Stimulated activated CD8-positive, alpha-beta memory T cell treated with anti-CD3 and anti-CD28 coated beads, Interleukin-12 subunit alpha, Interleukin-12 subunit beta, amount 100 ng/mL, for 24 hours (primary cell): ENCODE measurements around the gene ENTPD2.
"Not testable (repeated sequence)": the region's sequence is repeated elsewhere in the genome, so short reads cannot be mapped to it uniquely, and the experiment has no call there.

Source experiments
- DNase-seq: peaks from one replicate; pipeline ENCODE4 v3.0.0-alpha.2; 2020; ENCODE audit errors: extremely low read depth

Gene ENTPD2

DNA sequence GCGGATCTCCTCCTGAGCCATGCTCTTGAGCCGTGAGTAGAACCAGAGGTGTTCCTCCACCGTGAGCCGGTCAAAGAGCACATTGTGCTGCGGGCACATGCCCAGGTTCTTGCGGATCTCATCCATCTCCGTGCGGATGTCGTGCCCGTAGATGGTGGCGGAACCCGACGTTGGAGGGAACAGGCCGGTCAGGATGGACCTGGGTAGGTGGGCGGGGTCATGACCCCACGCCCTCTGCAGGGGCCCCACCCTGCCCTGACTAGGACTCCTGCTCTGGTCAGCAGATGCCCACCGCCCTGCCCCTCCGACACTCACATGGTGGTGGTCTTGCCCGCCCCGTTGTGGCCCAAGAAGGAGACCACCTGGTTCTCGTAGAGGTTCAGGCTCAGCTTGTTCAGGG is 37.9 kb downstream of the ENTPD2 start:
- DNase-seq: no peak

DNA sequence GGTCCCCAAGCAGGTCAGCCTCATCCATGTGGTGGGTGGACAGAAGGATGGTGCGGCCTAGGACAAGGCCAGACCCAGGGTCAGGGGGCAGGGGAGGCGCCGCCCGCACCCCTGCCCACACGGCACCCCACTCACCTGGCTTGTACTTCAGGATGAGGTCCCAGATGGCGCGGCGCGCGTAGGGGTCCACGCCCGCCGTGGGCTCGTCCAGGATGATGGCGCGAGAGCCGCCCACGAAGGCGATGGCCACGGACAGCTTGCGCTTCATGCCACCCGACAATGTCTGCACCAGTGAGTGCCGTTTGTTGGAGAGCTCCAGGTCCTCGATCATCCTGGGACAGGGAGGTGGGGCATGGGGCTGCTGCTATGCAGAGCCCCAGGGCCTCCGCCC is 38.3 kb downstream of the ENTPD2 start:
- DNase-seq: no peak

DNA sequence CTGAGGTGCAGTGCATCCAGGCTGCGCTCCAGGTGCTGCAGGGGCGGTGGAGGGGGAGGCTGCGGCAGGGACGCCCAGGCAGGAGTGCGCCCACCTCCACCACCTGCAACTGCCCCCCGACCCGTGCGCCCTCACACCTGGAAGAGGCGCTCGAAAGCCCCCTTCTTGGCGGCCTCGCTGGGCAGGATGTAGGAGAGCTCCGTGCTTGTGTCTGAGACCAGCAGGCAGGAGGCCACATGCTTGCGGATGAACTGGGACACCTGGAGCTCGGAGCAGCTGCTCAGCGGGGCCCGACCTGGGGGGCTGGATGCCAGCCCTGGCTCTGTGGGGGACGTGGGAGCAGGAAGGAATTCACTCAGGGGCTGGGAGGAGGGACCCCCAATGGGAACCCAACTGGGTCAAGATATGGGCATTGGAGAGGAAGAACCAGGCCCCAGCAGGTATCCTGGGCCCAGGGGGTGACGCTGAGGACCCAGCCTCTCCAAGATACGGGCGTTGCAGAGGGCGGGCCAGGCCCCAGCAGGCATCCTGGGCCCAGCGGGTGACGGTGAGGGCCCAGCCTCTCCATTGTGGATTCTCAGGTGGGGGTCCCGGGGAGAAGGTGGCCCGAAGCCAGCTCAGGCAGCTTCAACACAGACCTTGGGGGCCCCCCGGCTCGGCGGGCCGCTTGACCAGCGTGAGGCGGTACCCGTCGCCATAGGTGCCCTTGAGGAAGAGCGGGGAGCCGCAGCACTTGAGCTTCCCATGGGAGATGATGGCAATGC is 38.9 kb downstream of the ENTPD2 start:
- DNase-seq: no peak

DNA sequence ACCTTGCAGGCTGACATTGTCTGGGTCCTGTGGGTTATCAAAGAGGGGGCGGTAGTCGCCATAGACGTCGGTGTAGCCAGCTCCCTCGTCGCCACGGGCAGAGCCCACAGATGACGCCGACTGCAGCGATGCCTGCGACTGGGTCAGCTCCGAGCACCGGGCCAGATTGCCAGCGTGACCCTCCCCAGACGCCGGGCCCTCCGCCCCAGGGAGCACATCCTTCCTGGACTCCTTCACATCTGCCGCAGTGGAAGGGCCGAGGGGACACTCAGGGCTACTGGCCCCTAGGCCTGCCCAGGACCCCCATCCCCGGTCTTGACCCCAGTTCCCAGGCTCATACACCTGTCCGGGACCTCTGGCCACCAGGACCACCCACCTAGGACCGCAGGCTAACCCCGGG is 39.7 kb downstream of the ENTPD2 start:
- no peak for DNase-seq

DNA sequence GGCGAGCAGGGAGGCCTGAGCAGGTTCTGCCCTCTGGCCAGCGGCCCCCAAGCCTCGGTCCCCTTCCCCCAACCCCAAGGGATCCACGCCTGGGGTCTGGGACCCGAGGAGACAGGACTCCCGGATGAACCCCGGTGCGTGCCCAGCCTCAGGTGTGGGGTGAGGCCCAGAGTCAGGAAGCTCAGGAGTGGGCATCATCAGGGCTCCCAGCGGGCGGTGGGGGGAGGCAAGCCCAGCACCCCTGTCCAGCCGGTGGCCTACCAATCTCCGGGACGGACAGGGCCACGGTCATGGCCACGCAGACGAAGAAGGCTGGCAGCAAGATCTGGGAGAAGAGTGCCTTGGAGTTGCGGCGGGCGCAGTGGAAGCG is 40.3 kb downstream of the ENTPD2 start:
- no peak for DNase-seq

DNA sequence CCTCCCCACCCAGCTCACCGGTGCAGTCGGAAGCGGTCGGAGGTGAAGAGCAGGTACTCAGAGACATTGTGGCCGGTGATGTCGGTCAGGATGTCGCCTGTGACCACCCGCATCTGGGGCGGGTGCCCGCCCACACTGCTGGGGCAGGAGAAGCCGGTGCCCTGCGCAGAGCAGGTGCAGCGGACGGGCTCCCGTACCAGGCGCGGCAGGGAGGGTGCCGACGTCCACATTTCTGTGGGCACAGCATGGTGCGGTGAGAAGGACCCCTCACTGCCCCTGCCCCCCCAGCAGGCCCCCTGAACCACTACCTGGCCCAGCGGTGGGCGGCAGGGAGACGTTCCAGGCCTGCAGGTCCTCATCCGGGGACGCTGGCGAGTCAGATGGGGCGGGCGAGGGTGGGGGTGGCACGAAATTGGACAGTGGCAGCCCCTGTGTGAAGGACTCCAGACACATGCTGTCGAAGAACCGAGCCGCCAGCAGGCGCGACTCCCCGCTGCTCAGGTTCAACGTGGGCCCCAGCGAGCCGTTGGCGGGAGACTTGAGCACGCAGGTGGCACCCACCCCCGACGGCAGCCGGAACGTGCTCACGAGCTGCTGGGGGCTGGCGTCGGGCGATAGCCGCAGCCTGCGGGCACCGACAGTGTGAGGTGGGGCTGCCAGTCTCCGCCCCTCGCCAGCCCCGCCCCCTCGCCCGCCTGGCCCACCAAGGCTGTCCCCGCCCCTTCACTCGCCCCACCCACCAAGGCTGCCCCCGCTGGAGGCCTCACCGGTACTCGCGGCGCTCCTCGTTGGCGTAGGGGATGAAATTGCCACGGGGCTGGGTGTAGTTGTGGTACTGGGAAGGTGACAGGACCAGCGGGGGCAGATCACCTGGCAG is 40.9 kb downstream of the ENTPD2 start:
- DNase-seq: no peak

DNA sequence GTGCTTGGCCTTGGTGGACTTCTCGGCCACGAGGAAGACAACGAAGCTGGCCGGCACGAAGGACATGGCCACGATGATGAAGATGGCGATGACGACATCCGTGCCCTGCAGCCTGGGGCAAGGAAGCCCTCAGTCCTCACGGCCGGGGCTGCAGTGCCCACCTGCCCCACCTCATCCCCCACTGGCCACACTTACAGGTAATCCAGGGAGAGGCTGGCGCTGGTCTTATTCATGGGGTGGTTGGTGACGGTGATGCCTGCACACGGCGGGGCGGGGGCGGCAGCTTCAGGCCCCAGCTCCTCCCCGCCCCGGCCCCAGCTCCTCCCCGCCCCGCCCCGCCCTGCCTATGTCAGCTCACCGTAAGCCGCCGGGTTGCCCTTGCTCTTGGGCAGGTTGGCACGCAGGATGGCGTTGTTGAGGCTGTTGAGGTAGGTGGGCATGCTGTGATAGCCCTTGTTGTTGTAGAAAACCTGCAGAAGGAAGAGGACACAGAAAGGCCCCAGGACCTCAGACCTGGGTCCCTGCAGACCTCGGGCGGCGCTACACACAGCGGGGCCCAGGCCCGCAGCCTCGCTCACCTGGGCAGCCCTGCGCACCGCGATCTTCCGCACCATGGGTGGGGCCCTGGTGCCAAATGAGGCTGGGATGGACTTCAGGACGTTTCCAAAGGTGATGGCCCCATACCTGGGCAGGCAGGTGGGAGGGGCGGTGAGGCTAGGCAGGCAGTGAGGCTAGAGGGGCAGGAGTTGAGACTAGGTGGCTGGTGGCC is 41.8 kb downstream of the ENTPD2 start:
- DNase-seq: no peak

DNA sequence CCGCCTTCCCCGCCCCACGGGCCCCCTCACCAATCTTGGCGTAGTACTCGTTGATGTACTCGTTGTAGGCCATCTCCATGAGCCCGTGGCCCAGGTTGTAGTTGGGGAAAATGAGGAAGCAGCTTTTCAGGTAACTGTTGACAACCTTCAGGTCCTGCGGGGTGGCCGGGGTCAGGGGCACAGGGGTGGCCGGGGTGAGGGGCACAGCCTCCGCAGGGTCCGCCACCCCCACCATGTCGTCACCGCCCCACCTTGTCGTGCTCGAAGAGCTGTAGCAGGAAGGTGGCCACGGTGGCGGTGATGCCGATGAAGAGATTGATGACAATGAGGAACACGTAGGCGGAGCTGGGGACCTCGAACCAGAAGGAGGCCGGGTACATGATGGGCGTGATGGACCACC is 42.7 kb downstream of the ENTPD2 start:
- no peak for DNase-seq

DNA sequence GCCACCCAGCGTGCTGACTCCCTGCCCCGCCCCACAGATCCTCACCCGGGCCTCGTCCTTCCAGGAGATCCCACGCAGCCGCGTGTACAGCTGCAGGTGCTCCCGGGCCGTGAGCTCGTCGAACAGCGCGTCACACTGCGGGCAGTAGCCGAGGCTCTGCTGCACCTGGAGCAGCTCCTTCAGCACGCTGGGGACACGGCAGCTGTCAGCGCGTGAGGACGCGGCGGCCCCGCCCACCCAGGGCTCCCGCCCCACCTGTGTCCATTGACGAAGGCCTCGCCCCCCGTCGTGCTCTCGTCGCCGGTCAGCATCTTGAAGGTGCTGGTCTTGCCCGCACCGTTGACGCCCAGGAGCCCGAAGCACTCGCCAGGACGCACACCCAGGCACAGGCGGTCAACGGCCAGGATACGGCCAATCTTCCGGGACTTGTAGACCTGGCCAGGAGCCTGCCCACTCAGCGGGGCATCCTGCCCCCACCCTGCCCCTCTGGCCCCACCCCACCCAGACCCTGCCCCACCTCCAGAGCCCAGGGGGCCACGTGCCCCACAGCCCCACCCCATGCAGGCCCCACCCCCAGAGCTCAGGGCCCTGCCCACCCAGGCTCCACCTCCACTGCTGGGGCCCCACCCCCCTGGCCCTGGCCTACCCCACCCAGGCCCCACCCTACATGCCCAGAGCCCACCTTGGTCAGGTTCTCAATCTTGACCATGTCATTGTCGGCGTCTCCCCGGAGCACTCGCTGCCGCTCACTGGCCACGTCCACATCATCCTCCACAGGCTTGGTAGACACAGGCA is 43.7 kb downstream of the ENTPD2 start:
- no peak for DNase-seq

DNA sequence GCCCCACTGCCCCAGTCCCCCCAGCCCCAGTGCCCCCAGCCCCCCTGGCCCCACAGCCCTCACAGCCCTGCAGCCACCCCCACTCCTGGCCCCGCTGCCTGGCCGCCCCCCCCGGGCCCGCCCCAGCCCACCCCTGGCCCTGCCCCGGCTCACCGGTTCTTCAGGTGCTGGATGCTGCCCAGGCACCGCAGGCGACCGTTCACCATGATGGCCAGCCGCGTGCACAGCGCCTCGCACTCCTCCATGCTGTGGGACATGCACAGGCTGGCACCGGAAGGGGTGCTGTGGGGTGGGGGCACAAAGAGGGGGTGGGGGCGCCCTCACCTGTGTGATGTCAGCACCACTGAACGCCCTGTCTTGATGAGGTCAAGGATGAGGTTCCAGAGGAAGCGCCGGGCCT is 44.6 kb downstream of the ENTPD2 start:
- no peak for DNase-seq

DNA sequence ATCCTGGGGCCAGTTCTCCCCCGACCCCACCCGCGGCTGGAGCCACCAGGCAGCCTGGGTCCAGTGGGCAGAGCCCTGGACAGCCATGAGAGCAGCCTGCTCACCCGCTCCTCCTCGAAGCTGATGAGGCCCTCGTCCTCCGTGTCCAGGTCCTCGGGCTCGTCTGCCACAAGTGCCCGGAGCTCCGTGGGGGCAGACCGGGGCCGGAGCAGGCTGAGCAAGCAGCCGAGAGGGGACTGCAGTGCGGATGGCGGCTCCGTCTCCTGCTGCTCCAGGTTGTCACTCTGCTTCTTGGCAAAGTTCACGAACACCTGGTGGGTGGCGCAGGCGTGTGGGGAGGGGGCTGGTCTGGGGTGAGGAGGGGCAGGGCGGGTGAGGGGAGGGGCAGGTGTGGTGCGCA is 45.5 kb downstream of the ENTPD2 start:
- no peak for DNase-seq

DNA sequence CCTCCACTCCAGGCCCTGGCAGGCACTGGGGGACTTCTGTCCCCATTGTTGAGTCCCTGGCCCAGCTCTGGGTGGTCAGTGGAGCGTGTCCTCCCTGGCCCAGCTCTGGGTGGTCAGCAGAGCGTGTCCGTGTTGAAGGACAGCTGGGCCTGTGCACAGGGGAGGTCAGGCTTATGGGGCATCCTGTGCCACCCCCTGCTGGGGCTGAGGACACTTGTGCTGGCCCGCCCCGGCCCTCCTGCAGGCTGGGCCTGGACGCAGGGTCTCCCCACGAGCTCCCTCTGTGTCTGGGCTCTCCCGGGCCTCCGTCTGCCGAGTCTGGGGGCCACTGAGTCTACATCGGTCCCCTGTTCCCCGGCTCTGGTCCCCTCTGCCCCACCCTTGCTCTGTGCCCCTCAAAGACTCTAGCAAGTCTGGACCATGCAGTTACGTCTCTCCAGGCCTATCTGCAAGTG is 46.0 kb downstream of the ENTPD2 start:
- DNase-seq: no peak

DNA sequence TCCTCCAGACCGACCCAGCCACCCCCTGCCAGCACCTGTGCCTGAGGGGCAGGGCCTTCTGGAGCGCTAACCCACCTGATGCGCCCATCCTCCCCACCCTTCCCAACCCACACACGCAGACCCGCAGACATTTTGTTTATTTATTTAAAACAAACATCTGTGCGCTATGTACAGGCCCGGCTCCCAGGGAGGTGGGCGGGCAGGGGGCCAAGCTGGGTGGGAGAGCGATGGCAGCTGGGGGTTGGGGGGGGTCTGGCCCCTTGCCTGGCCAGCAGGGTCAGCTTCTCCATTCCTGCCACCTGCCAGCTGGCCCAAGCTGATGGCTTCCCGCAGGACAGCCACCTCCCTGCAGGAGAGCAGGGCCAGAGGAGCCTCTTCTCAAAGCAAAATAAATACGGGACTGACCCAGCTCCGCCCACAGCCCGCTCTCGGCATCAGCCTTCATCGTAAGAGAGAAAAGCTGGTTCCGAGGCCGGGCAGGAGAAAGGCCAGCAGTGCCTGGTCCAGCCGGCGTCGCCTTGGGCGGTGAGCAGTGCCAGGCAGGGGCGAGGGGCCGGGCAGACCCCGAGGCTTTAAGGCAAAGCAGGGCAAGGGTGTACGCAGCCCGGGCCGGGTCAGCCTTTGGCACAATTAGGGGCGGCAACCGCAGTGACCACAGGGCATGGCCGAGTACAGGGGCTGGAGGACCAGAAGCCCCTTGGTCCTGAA is 46.6 kb downstream of the ENTPD2 start:
- no peak for DNase-seq

DNA sequence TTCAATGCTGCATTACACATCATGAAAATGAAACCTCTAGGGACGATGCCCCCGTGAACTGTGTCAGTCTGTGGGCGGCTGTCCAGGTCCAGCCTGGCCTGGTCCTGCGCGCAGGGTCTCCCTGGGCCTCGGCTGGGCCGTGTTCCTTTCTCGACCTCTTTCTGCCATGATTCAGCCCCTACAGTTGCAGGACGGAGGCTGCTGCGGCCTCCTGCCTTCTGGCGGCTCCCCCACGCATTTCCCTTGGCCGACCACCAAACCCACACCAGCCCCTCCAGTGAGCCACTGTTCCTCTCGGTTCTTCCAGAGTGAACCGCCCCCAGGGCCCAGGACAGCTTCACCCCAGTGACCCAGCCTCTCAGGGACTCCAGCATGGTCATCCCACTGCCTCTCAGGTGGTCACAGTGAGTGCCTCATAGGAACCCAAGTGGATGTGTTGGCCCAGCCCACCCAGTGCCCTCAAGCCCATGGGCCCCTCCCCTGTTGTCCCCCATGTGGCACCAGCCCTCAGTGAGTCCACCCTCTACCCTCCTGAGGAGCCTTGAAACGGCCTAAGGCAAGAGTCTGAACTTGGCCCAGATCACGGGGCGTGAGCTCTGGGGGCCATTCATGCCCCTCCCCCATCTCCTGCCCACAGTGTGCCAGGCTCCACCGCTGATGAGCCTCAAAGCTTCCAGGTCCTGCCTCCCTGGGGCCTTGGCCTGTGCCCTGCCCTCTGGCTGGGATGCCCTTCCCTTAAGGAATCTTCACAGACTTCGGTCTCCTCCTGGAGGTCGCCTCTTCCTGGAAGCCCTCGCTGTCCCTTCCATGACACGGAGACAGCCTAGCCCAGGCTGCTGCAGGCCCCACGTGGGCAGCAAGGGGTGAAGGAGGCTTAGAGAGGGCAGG is 47.5 kb downstream of the ENTPD2 start:
- no peak for DNase-seq

DNA sequence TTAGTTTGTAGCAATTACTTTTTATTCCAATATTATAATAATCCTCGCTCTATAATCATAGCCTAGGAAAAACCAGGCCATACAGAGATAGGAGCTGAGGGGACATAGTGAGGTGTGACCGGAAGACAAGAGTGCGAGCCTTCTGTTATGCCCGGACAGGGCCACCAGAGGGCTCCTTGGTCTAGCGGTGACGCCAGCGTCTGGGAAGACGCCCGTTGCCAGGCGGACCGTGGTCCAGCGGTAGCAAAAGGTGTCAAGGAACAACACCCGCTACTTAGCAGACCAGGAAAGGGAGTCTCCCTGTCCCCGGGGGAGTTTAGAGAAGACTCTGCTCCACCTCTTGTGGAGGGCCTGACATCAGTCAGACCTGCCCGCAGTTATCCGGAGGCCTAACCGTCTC is 49.6 kb downstream of the ENTPD2 start:
- DNase-seq: not testable (repeated sequence)

DNA sequence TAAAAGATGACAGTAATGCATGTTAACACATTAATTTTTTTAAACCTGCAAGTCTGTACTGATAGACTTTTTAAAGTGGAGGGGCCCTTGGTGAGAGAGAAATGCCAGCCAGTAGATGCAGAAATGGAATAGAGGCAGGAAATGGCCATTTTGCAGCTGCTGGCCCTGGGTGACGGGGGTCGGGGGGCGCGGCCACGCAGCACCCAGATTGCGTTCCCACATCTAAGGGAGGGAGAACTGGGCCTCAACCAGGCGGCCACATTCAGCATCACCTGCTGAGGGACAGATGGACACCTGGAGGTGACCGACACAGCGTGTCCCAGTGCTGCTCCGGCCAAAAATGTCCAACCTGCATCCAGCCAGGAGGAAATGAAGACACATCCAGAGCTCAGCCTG is 51.2 kb downstream of the ENTPD2 start:
- no peak for DNase-seq

DNA sequence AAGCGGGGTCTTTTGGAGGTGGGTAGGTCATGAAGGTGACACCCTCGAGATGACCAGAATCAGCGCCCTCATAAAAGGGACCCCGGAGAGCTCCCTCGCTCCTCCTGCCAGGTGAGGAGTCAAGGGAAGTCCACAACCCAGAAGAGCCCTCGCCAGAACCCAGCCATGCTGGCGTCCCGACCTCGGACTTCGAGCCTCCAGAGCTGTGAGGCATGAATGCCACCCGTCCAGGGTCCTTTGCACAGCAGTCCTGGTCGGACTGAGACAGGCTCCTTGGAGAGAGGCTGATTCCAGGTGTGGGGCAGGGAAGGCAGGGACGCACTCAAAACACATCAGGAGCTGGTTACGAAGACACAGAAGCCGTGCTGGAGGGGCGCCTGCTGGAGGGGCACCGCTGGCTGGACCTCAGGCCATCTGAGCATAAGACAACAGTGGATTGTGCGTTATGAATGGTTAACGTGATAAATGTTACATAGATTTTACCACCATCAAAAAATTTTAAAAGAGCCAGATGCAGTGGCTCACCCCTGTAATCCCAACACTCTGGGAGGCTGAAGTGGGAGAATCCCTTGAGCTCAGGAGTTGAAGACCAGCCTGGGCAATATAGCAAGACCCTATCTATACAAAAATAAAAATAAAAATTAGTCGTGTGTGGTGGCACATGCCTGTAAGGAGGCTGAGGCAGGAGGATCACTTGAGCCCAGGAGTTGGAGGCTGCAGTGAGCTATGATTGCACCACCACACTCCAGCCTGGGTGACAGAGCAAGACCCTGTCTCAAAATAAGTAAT is 51.8 kb downstream of the ENTPD2 start:
- DNase-seq: no peak

DNA sequence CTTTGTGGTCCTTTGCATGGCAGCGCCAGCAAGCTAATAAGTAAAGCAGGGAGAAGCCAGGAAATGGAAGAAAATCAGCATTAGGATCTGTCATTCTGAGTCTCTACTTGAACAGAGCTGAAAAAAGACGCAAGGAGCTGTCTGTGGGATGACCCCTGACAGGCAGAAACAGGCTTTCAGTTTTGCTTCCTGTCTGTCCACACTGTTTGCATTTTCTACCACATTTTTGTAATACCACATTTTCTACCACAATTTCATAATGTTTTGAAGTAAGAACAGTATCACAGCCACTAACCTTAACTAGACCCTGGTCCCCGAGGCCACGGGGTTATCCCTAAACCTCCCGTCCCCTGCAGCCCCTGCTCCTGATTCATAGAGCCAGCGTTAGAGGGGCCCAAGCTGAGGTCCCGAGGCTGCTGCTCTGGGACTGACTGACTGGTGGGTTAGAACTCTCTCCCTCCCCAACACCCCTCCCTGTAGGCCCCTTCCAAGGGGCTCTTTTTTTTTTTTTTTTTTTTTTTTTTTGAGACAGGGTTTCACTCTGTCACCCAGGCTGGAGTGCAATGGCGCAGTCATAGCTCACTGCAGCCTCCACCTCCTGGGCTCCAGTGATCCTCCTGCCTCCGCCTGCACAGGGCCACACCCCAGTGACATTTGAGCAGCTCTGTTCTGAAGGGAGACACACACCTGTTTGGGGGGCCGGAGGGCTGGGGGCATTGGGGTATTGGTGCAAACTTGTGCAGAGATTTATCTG is 53.5 kb downstream of the ENTPD2 start:
- no peak for DNase-seq
